Measurements from ENCODE around the gene PI4KA. TPM values are rescaled to one million over a fixed set of nuclear protein-coding genes. Genes with fewer than 3 reads are reported as not detected.
"Not testable (repeated sequence)": the region's sequence is repeated elsewhere in the genome, so short reads cannot be mapped to it uniquely, and the experiment has no call there.

PI4KA gene
- polyA plus RNA-seq, 1 donor from 2014 or later = 42.2 TPM

DNA sequence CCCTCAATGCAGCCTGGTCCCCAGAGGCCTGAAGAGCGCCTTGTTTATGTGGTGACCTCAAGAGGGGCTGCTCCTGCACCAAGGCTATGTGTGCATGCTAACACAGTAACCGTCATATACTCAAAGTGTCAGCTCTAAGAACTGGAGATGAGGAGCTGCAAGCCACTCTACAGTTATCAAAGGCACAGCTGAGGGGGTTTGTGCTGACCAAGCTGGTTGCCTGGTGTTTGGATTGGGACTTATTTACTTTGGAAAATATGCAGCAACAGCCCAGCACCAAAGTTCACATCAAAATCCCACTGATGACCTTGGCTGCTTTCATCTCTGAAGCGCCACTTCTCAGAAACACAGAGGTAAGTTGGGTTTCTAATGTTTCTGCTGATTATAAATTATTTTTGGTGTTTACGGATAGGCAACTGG, 84.8 kb downstream of the PI4KA start, which contains the start of gene SERPIND1:
Gene SERPIND1 (plus strand): TSS at position 321 of the 420 bp plus-strand sequence. CDS start 5,200 bp downstream, outside the sequence.
- Histone ChIP-seq H4K20me1 (ENCODE audit: insufficient read depth) (no peaks in the 10 kb centered on the region), H3K4me3 (ENCODE audit: low read length) (no peak within 1 kb of the TSS), H3K27me3 (ENCODE audit: insufficient read depth, low read depth, low read length) (no peaks in the 10 kb centered on the region), H3K9me2 (ENCODE audit: insufficient read depth, low read length) (no peaks in the 10 kb centered on the region), H2AFZ (ENCODE audit: low read depth, low read length) (no peak within 1 kb of the TSS), H3K36me3 (ENCODE audit: insufficient read depth, low read length) (no peaks in the 10 kb centered on the region), H3K9ac (ENCODE audit: low read length) (no peak within 1 kb of the TSS), H3K4me2 (ENCODE audit: low read length) (no peak within 1 kb of the TSS), H3F3A (ENCODE audit: insufficient read depth, low read length, poor library complexity, severe bottlenecking) (no peaks in the 10 kb centered on the region), H3K9me3 (ENCODE audit: low read length) (no peaks in the 10 kb centered on the region), H3K79me2 (replicated peaks; ENCODE audit: insufficient read depth, low read length) (no peaks in the 10 kb centered on the region), H3K27ac (ENCODE audit: low read length) (no peak within 1 kb of the TSS)
- TF ChIP-seq EZH2 (IDR thresholded peaks at IDR 0.05; ENCODE audit: borderline replicate concordance, insufficient read depth, low read length, poor library complexity, severe bottlenecking) (no peak), REST (IDR thresholded peaks at IDR 0.05; ENCODE audit: borderline replicate concordance) (no peak), EP300 (conservative IDR thresholded peaks at IDR 0.05; ENCODE audit: poor library complexity, severe bottlenecking) (no peak), SMC3 (conservative IDR thresholded peaks at IDR 0.05; ENCODE audit: poor library complexity) (no peak), TAF1 (IDR thresholded peaks at IDR 0.05; ENCODE audit: low read depth) (no peak), CTCF (IDR thresholded peaks at IDR 0.05; ENCODE audit: poor library complexity, severe bottlenecking) (no peak), POLR2AphosphoS5 (IDR thresholded peaks at IDR 0.05) (no peak), RAD21 (conservative IDR thresholded peaks at IDR 0.05) (no peak), MXI1 (conservative IDR thresholded peaks at IDR 0.05; ENCODE audit: poor library complexity, severe bottlenecking) (no peak)

DNA sequence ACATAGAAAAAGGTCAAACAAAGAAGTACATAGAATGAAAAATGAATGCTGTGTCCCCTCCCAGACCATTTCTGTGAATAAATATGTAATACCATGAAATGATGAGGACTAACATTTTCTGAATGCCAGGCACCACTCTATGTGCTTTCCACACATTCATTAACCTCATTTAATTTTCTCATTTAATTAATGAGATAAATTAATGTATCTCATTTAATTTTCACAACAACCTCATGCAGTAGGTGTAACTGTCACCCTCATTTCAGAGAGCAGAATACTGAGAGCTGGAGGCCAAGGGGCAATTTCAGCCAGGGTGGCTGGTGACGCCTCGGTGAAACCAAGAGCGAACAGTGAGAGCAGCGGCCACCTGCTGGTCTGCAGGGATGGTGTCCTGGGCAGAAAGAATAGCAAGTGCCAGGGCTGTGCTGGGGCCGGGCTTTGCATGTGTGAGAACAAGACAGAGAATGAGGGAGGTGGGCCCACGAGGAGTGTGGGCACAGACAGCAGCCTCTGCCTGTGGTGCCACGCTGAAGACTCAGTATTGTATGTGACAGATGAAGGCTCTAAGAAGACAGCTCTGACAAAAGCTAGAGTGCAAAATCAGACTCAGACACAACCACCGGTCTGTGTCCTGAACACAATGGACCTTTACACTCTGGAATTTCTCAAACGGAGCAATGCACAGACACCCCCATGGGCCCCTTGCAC, 86.5 kb downstream of the PI4KA start:
- H3K27me3 ChIP-seq (ENCODE audit: insufficient read depth, low read depth, low read length) = no peaks in the 10 kb centered on the region
- no peak overlapping the region for H3K9ac ChIP-seq (ENCODE audit: low read length)
- H3K79me2 ChIP-seq (replicated peaks; ENCODE audit: insufficient read depth, low read length) = no peaks in the 10 kb centered on the region
- H3K4me3 ChIP-seq (ENCODE audit: low read length) = no peak overlapping the region
- no peaks in the 10 kb centered on the region for H3K36me3 ChIP-seq (ENCODE audit: insufficient read depth, low read length)
- no peaks in the 10 kb centered on the region for H3K9me3 ChIP-seq (ENCODE audit: low read length)
- no peaks in the 10 kb centered on the region for H3K9me2 ChIP-seq (ENCODE audit: insufficient read depth, low read length)
- no peak for TF ChIP-seq EZH2 (IDR thresholded peaks at IDR 0.05; ENCODE audit: borderline replicate concordance, insufficient read depth, low read length, poor library complexity, severe bottlenecking)
- TF ChIP-seq RAD21 (conservative IDR thresholded peaks at IDR 0.05) = no peak
- H2AFZ ChIP-seq (ENCODE audit: low read depth, low read length) = no peak overlapping the region
- H3K27ac ChIP-seq (ENCODE audit: low read length) = no peak overlapping the region
- H4K20me1 ChIP-seq (ENCODE audit: insufficient read depth) = no peaks in the 10 kb centered on the region
- H3F3A ChIP-seq (ENCODE audit: insufficient read depth, low read length, poor library complexity, severe bottlenecking) = no peaks in the 10 kb centered on the region
- no peak overlapping the region for H3K4me2 ChIP-seq (ENCODE audit: low read length)

- not testable (repeated sequence) for H3K79me2 ChIP-seq (replicated peaks; ENCODE audit: insufficient read depth, low read length); H3K9ac ChIP-seq (ENCODE audit: low read length); H3K9me2 ChIP-seq (ENCODE audit: insufficient read depth, low read length); H3K27me3 ChIP-seq (ENCODE audit: insufficient read depth, low read depth, low read length); H3K36me3 ChIP-seq (ENCODE audit: insufficient read depth, low read length); H3K9me3 ChIP-seq (ENCODE audit: low read length); H3K4me2 ChIP-seq (ENCODE audit: low read length); H3K4me3 ChIP-seq (ENCODE audit: low read length); H3K27ac ChIP-seq (ENCODE audit: low read length); H2AFZ ChIP-seq (ENCODE audit: low read depth, low read length); H4K20me1 ChIP-seq (ENCODE audit: insufficient read depth); H3F3A ChIP-seq (ENCODE audit: insufficient read depth, low read length, poor library complexity, severe bottlenecking)
These were observed 89.2 kb downstream of the PI4KA start for GRCh38 chr22:20769496-20769826.
